Measurements from ENCODE around the gene LYPD6B. TPM values are rescaled to one million over a fixed set of nuclear protein-coding genes. Genes with fewer than 3 reads are reported as not detected.

Gene LYPD6B
- total and polyA plus RNA-seq, 2 donors (not counting 1 experiment from before 2014, with no cell fraction given) = 1.5 to 2.7 TPM

- Histone ChIP-seq H3K79me2 (ENCODE audit: control insufficient read depth, insufficient read depth, low read length) (no peaks in the 10 kb centered on the region), H3K4me3 (ENCODE audit: control extremely low read depth in 1 of 5, extremely low read depth in 1 of 5, insufficient read depth in 1 of 5, low read depth in 2 of 5, low read length in 4 of 5) (no peak overlapping the region), H3K27me3 (replicated peaks in 1 of 4; ENCODE audit: control extremely low read depth in 1 of 4, control insufficient read depth in 3 of 4, insufficient read depth in 4 of 4, low read length in 3 of 4) (no peaks in the 10 kb centered on the region), H3K9ac (ENCODE audit: low read length) (no peak overlapping the region), H3K9me3 (ENCODE audit: control extremely low read depth in 1 of 3, control insufficient read depth in 2 of 3, insufficient read depth in 1 of 3, low read length in 2 of 3) (no peaks in the 10 kb centered on the region), H3K4me2 (replicated peaks; ENCODE audit: low read depth, low read length, poor library complexity, severe bottlenecking) (no peak overlapping the region), H4K20me1 (ENCODE audit: control insufficient read depth, insufficient read depth, low read length, poor library complexity, severe bottlenecking) (no peaks in the 10 kb centered on the region), H3K4me1 (ENCODE audit: control insufficient read depth in 2 of 2, insufficient read depth in 2 of 2, low read length in 2 of 2) (no peaks in the 10 kb centered on the region), H3K27ac (ENCODE audit: low read length in 2 of 2) (no peak overlapping the region), H2AFZ (ENCODE audit: insufficient read depth, low read depth, low read length, poor library complexity, severe bottlenecking) (no peak overlapping the region), H3K36me3 (replicated peaks in 1 of 2; ENCODE audit: control extremely low read depth in 1 of 2, control insufficient read depth in 1 of 2, extremely low read depth in 1 of 2, insufficient read depth in 2 of 2, low read length in 1 of 2) (no peaks in the 10 kb centered on the region)
- intact Hi-C loops (cut with micrococcal nuclease) = loop anchor here (5.0 kb wide), 1 partner anchor 487 kb away; no protein-coding TSS in a partner anchor
- Mint-ChIP-seq H3K27ac (no peak overlapping the region), H3K27me3 (peaks cover 6% of the 10 kb centered on the region), H3K4me1 (peaks cover 2% of the 10 kb centered on the region), H3K9me3 (ENCODE audit: insufficient read depth) (no peaks in the 10 kb centered on the region), H3K4me3 (no peak overlapping the region)
- ChIA-PET CTCF (no interaction called here), POLR2A (no interaction called here)
- WGBS (ENCODE audit: insufficient coverage) = 91% methylated on average over 5 of the region's 8 CpGs
- DNase-seq = no peak
- ATAC-seq (ENCODE audit: low read depth) = no peak
- no peak for TF ChIP-seq EZH2 (IDR thresholded peaks at IDR 0.05; ENCODE audit: borderline replicate concordance, insufficient read depth, low read depth, low read length, poor library complexity, severe bottlenecking)
- TF ChIP-seq, protein P1, sequence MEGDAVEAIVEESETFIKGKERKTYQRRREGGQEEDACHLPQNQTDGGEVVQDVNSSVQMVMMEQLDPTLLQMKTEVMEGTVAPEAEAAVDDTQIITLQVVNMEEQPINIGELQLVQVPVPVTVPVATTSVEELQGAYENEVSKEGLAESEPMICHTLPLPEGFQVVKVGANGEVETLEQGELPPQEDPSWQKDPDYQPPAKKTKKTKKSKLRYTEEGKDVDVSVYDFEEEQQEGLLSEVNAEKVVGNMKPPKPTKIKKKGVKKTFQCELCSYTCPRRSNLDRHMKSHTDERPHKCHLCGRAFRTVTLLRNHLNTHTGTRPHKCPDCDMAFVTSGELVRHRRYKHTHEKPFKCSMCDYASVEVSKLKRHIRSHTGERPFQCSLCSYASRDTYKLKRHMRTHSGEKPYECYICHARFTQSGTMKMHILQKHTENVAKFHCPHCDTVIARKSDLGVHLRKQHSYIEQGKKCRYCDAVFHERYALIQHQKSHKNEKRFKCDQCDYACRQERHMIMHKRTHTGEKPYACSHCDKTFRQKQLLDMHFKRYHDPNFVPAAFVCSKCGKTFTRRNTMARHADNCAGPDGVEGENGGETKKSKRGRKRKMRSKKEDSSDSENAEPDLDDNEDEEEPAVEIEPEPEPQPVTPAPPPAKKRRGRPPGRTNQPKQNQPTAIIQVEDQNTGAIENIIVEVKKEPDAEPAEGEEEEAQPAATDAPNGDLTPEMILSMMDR (IDR thresholded peaks at IDR 0.05) = no peak
Measured at GRCh38 chr2:148994341-148994740, 44.2 kb upstream of the LYPD6B start.

DNA sequence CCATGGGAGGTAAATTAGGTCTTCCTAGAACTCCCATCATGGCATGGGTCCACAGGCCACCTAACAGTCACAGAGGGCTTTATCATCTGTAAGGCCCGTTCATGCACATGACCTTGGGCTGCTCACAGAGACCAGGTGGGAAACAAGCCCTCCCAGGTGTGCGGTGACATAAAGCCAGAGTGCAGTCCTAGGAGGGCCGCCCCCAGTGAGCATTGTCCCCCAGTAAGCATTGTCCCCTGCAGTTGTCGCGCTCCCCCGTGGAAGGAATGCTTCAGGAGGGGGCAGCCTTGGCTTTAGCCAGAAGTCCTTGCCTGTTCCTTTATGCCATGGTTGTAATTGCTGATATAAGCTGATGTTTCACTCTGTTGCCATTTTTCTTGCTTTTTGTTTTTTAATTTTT lies 41.7 kb upstream of the LYPD6B start:
- Histone ChIP-seq H3K27me3 (replicated peaks in 1 of 4; ENCODE audit: control extremely low read depth in 1 of 4, control insufficient read depth in 3 of 4, insufficient read depth in 4 of 4, low read length in 3 of 4) (no peaks in the 10 kb centered on the region), H3K36me3 (replicated peaks in 1 of 2; ENCODE audit: control extremely low read depth in 1 of 2, control insufficient read depth in 1 of 2, extremely low read depth in 1 of 2, insufficient read depth in 2 of 2, low read length in 1 of 2) (no peaks in the 10 kb centered on the region), H4K20me1 (ENCODE audit: control insufficient read depth, insufficient read depth, low read length, poor library complexity, severe bottlenecking) (no peaks in the 10 kb centered on the region), H3K4me2 (replicated peaks; ENCODE audit: low read depth, low read length, poor library complexity, severe bottlenecking) (no peak overlapping the region), H3K9me3 (ENCODE audit: control extremely low read depth in 1 of 3, control insufficient read depth in 2 of 3, insufficient read depth in 1 of 3, low read length in 2 of 3) (no peaks in the 10 kb centered on the region), H3K9ac (ENCODE audit: low read length) (no peak overlapping the region), H3K27ac (ENCODE audit: low read length in 2 of 2) (no peak overlapping the region), H3K79me2 (ENCODE audit: control insufficient read depth, insufficient read depth, low read length) (no peaks in the 10 kb centered on the region), H3K4me1 (ENCODE audit: control insufficient read depth in 2 of 2, insufficient read depth in 2 of 2, low read length in 2 of 2) (no peaks in the 10 kb centered on the region), H2AFZ (ENCODE audit: insufficient read depth, low read depth, low read length, poor library complexity, severe bottlenecking) (no peak overlapping the region), H3K4me3 (ENCODE audit: control extremely low read depth in 1 of 5, extremely low read depth in 1 of 5, insufficient read depth in 1 of 5, low read depth in 2 of 5, low read length in 4 of 5) (no peak overlapping the region)
- POLR2A ChIA-PET = no interaction called here
- TF ChIP-seq EZH2 (IDR thresholded peaks at IDR 0.05; ENCODE audit: borderline replicate concordance, insufficient read depth, low read depth, low read length, poor library complexity, severe bottlenecking) = no peak
- TF ChIP-seq, protein P1 (IDR thresholded peaks at IDR 0.05) = no peak
- Mint-ChIP-seq H3K27ac (no peak overlapping the region), H3K9me3 (ENCODE audit: insufficient read depth) (no peaks in the 10 kb centered on the region), H3K4me3 (no peak overlapping the region), H3K27me3 (peaks cover 6% of the 10 kb centered on the region), H3K4me1 (no peaks in the 10 kb centered on the region)
- CTCF ChIA-PET = no interaction called here
- ATAC-seq (ENCODE audit: low read depth) (no peak), DNase-seq (no peak)
- 94% methylated on average over 6 of the region's 6 CpGs for WGBS (ENCODE audit: insufficient coverage)
- intact Hi-C loops (cut with micrococcal nuclease) = no loop called here

Measured in B cell (primary cell).